Right kidney (tissue), 1 donor: ENCODE results near the gene DKC1.
"Not testable (repeated sequence)": the region's sequence is repeated elsewhere in the genome, so short reads cannot be mapped to it uniquely, and the experiment has no call there.

Experiments used
- DNase-seq: peaks from one replicate; pipeline ENCODE4 v3.0.0-alpha.2; 2016

The DKC1 gene

GRCh38 chrX:154818916-154819770 lies 56.5 kb downstream of the DKC1 start:
- DNase-seq = no peak

GRCh38 chrX:154819771-154820341 lies 57.2 kb downstream of the DKC1 start:
- DNase-seq = no peak

GRCh38 chrX:154821523-154821922 lies 58.9 kb downstream of the DKC1 start:
- DNase-seq = no peak

GRCh38 chrX:154822029-154822428 lies 59.4 kb downstream of the DKC1 start:
- DNase-seq = no peak

- DNase-seq = no peak
Observed at GRCh38 chrX:154824638-154825037, 62.0 kb downstream of the DKC1 start.

- not testable (repeated sequence) for DNase-seq
Observed at GRCh38 chrX:154825586-154825985, 62.9 kb downstream of the DKC1 start.
